GM23338 (cell line): Measurements from ENCODE around the gene TUBA8. TPM values are rescaled to one million over a fixed set of nuclear protein-coding genes. Genes with fewer than 3 reads are reported as not detected.

Source experiments
- ATAC-seq: fragments of 200-7000 bp; cut with Tn5 transposase; 3 replicates; pipeline ENCODE4 v1.9.1; 2020
- DNase-seq: peaks from one replicate; pipeline ENCODE4 v3.0.0-alpha.2; 2015; ENCODE audit warnings: low spot score
- H2AFZ ChIP-seq: fragments of 200-600 bp; sonication (generic); 2 replicates; pipeline ENCODE4 v1.8.0; 2016; ENCODE audit warnings: antibody characterized with exemption, mild to moderate bottlenecking, moderate library complexity
- H3F3A ChIP-seq: fragments of 200-600 bp; sonication (generic); replicated peaks from 2 replicates; pipeline ENCODE4 v1.8.0; 2017; ENCODE audit warnings: antibody characterized with exemption, mixed run types, low read depth
- H3K27ac ChIP-seq: fragments of 200-600 bp; sonication (generic); 2 replicates; pipeline ENCODE4 v1.6.1; 2016; ENCODE audit warnings: low read depth
- H3K27me3 ChIP-seq: fragments of 200-600 bp; sonication (generic); 2 replicates; pipeline ENCODE4 v1.8.0; 2016; ENCODE audit warnings: mild to moderate bottlenecking, mixed run types, moderate library complexity; ENCODE audit not compliant: insufficient read depth
- H3K36me3 ChIP-seq: fragments of 200-600 bp; sonication (generic); 2 replicates; pipeline ENCODE4 v1.8.0; 2016; ENCODE audit warnings: mild to moderate bottlenecking; ENCODE audit not compliant: insufficient read depth
- H3K4me1 ChIP-seq: fragments of 200-600 bp; sonication (generic); 2 replicates; pipeline ENCODE4 v1.8.0; 2016; ENCODE audit warnings: mild to moderate bottlenecking, moderate library complexity; ENCODE audit not compliant: insufficient read depth
- H3K4me2 ChIP-seq: fragments of 200-600 bp; sonication (generic); 2 replicates; pipeline ENCODE4 v1.7.1; 2017; ENCODE audit warnings: mixed run types
- H3K4me3 ChIP-seq: fragments of 200-600 bp; sonication (generic); 2 replicates; pipeline ENCODE4 v1.6.1; 2016; ENCODE audit warnings: mixed run types
- H3K79me2 ChIP-seq: fragments of 200-600 bp; sonication (generic); replicated peaks from 2 replicates; pipeline ENCODE4 v1.8.0; 2017; ENCODE audit warnings: mild to moderate bottlenecking; ENCODE audit not compliant: insufficient read depth
- H3K9me2 ChIP-seq: fragments of 200-600 bp; sonication (generic); 2 replicates; pipeline ENCODE4 v1.8.0; 2017; ENCODE audit not compliant: insufficient read depth
- H4K20me1 ChIP-seq: fragments of 200-600 bp; sonication (generic); replicated peaks from 2 replicates; pipeline ENCODE4 v1.8.0; 2017; ENCODE audit warnings: mild to moderate bottlenecking; ENCODE audit not compliant: insufficient read depth
- H3K27ac Mint-ChIP-seq: 2 replicates; pipeline ENCODE4 v1.8.0; 2020; ENCODE audit warnings: inconsistent platforms, mild to moderate bottlenecking, moderate library complexity, mixed read lengths
- H3K27me3 Mint-ChIP-seq: 3 replicates; pipeline ENCODE4 v1.8.0; 2022; ENCODE audit warnings: low read depth, mild to moderate bottlenecking, moderate library complexity, mixed read lengths, inconsistent platforms; ENCODE audit not compliant: insufficient read depth, poor library complexity
- H3K36me3 Mint-ChIP-seq: 3 replicates; pipeline ENCODE4 v1.8.0; 2021; ENCODE audit warnings: low read depth, mild to moderate bottlenecking, inconsistent platforms, moderate library complexity, mixed read lengths
- H3K4me1 Mint-ChIP-seq: 3 replicates; pipeline ENCODE4 v1.8.0; 2020; ENCODE audit warnings: mild to moderate bottlenecking, inconsistent platforms, mixed read lengths
- H3K4me3 Mint-ChIP-seq: 3 replicates; pipeline ENCODE4 v1.8.0; 2021; ENCODE audit warnings: moderate library complexity, mild to moderate bottlenecking, inconsistent platforms, mixed read lengths
- H3K9me3 Mint-ChIP-seq: 3 replicates; pipeline ENCODE4 v1.8.0; 2020; ENCODE audit warnings: moderate library complexity, mild to moderate bottlenecking, inconsistent platforms, mixed read lengths
- CREB1 ChIP-seq: fragments of 250-450 bp; sonication (Bioruptor Pico); IDR thresholded peaks from 2 replicates; pipeline ENCODE4 v1.5.0; 2020; ENCODE audit warnings: low read depth, mild to moderate bottlenecking, moderate library complexity
- CTCF ChIP-seq, 2 experiments: fragments of 200-600 bp in 1 of 2; sonication (generic) in 1 of 2; conservative IDR thresholded peaks; 2 replicates each; pipeline versions ENCODE4 v1.5.1 to v1.6.1; 2016 to 2017; ENCODE audit warnings: antibody characterized with exemption in 2 of 2, low read depth in 2 of 2, mild to moderate bottlenecking in 2 of 2, moderate library complexity in 1 of 2
- ETS1 ChIP-seq: IDR thresholded peaks from 2 replicates; pipeline ENCODE4 v1.6.1; 2016; ENCODE audit warnings: antibody characterized with exemption
- EZH2 ChIP-seq: fragments of 200-600 bp; sonication (generic); IDR thresholded peaks from one replicate; pipeline ENCODE4 v1.8.0; 2017; ENCODE audit warnings: antibody characterized with exemption, mild to moderate bottlenecking, low read depth; ENCODE audit not compliant: unreplicated experiment
- EZH2phosphoT487 ChIP-seq: fragments of 200-600 bp; sonication (generic); IDR thresholded peaks from one replicate; pipeline ENCODE4 v1.8.1; 2018; ENCODE audit warnings: antibody characterized with exemption; ENCODE audit not compliant: unreplicated experiment
- JUNB ChIP-seq: IDR thresholded peaks from one replicate; pipeline ENCODE4 v1.6.1; 2016; ENCODE audit warnings: antibody characterized with exemption; ENCODE audit not compliant: unreplicated experiment
- NANOG ChIP-seq: IDR thresholded peaks from 2 replicates; pipeline ENCODE4 v1.6.1; 2016; ENCODE audit warnings: antibody characterized with exemption, borderline replicate concordance
- POLR2AphosphoS5 ChIP-seq: IDR thresholded peaks from 2 replicates; pipeline ENCODE4 v1.6.1; 2016; ENCODE audit warnings: antibody characterized with exemption, low read depth
- REST ChIP-seq: IDR thresholded peaks from one replicate; pipeline ENCODE4 v1.6.1; 2018; ENCODE audit warnings: antibody characterized with exemption; ENCODE audit not compliant: unreplicated experiment
- STAT1 ChIP-seq: IDR thresholded peaks from one replicate; pipeline ENCODE4 v1.6.1; 2016; ENCODE audit warnings: antibody characterized with exemption; ENCODE audit not compliant: unreplicated experiment
- ZNF114 ChIP-seq: fragments of 250-450 bp; sonication (Bioruptor Pico); IDR thresholded peaks from 2 replicates; pipeline ENCODE4 v1.5.0; 2020; ENCODE audit warnings: mild to moderate bottlenecking, moderate library complexity
- ZNF331 ChIP-seq: fragments of 250-450 bp; sonication (Bioruptor Pico); IDR thresholded peaks from 2 replicates; pipeline ENCODE4 v1.5.0; 2020; ENCODE audit warnings: low read depth, mild to moderate bottlenecking, moderate library complexity
- ZNF462 ChIP-seq: fragments of 250-450 bp; sonication (Bioruptor Pico); IDR thresholded peaks from 2 replicates; pipeline ENCODE4 v1.5.0; 2020; ENCODE audit warnings: mild to moderate bottlenecking, moderate library complexity
- polyA plus RNA-seq: library from polyadenylated mRNA; unstranded; fragments of >200 nt; fragmentation: Nextera tagmentation; extraction: Ambion mirVana; gene quantifications from 2 replicates; pipeline ENCODE4 v1.2.1, GENCODE V29; 2016
- total RNA-seq: library from RNA; depleted of rRNA; stranded (reverse); fragments of >200 nt; shearing (Covaris generic); gene quantifications from 2 replicates; pipeline ENCODE4 v1.2.3, GENCODE V29; 2014

TUBA8 gene
- total and polyA plus RNA-seq, 2 experiments from 2014 or later: 0.31 to 0.48 TPM

GRCh38 chr22:18114976-18115652 is 4.5 kb downstream of the TUBA8 start:
- H3K27me3 Mint-ChIP-seq: peaks cover 21% of the 10 kb centered on the region

More at GRCh38 chr22:18114976-18115652, 4.5 kb downstream of the TUBA8 start:
- 0 out of 3 replicates have a peak, but pooled peaks cover under 1% of the 10 kb centered on the region for H3K9me3 Mint-ChIP-seq
- DNase-seq: no peak
- Histone ChIP-seq H3K4me2 (no peak overlapping the region), H3K27ac (no peak overlapping the region), H3K9me2 (no peaks in the 10 kb centered on the region), H3K4me3 (no peak overlapping the region), H3F3A (no peaks in the 10 kb centered on the region), H3K79me2 (no peaks in the 10 kb centered on the region), H3K36me3 (no peaks in the 10 kb centered on the region), H2AFZ (no peak overlapping the region), H4K20me1 (no peaks in the 10 kb centered on the region), H3K27me3 (peaks cover 25% of the 10 kb centered on the region), H3K4me1 (peaks cover 7% of the 10 kb centered on the region; the same call in 1 of the 2 replicates)
- no peaks in the 10 kb centered on the region for H3K36me3 Mint-ChIP-seq
- no peak for ATAC-seq
- H3K4me3 Mint-ChIP-seq: no peak overlapping the region
- H3K4me1 Mint-ChIP-seq: peaks cover 6% of the 10 kb centered on the region; the same call in 2 of the 3 replicates
- H3K27ac Mint-ChIP-seq: no peak overlapping the region
- TF ChIP-seq NANOG: no peak
- TF ChIP-seq STAT1: no peak
- no peak for TF ChIP-seq ZNF114 (CRISPR knock-in tag)
- TF ChIP-seq CTCF (conservative IDR thresholded peaks at IDR 0.05; ENCODE audit: low read depth in 2 of 2): no peak
- no peak for TF ChIP-seq CREB1 (CRISPR knock-in tag)
- TF ChIP-seq ZNF462: no peak
- no peak for TF ChIP-seq EZH2
- no peak for TF ChIP-seq ETS1
- TF ChIP-seq ZNF331 (CRISPR knock-in tag): no peak
- TF ChIP-seq EZH2phosphoT487: no peak
- no peak for TF ChIP-seq JUNB
- no peak for TF ChIP-seq REST
- TF ChIP-seq POLR2AphosphoS5: no peak
